NCI-H2081 treated with DMSO at 0.1 percent for 48 hours (cell line): Measurements from ENCODE around the gene RNF167.

Source experiments
- DNase-seq: peaks from one replicate; lab custom pipeline; 2025; lab: John Stamatoyannopoulos, UW

The RNF167 gene

GRCh38 chr17:4938688-4939545 lies 1.2 kb upstream of the RNF167 start:
- DNase-seq: no peak

- DNase-seq: no peak
Measured at GRCh38 chr17:4939546-4939795, 597 bp upstream of the RNF167 start.

GRCh38 chr17:4940555-4941318 lies 669 bp downstream of the RNF167 start:
- DNase-seq: no peak

GRCh38 chr17:4941319-4941610 lies 1.2 kb downstream of the RNF167 start:
- no peak for DNase-seq

GRCh38 chr17:4942760-4943508 lies 2.9 kb downstream of the RNF167 start:
- no peak for DNase-seq

- DNase-seq: no peak
Measured at GRCh38 chr17:4944163-4944553, 4.1 kb downstream of the RNF167 start.

- no peak for DNase-seq
Measured at GRCh38 chr17:4944554-4945175, 4.6 kb downstream of the RNF167 start.

- no peak for DNase-seq
Measured at GRCh38 chr17:4945176-4945943, 5.3 kb downstream of the RNF167 start.

- no peak for DNase-seq
Measured at GRCh38 chr17:4945944-4946280, 5.8 kb downstream of the RNF167 start.

- no peak for DNase-seq
Measured at GRCh38 chr17:4946312-4946976, 6.4 kb downstream of the RNF167 start.

GRCh38 chr17:4947010-4947410 lies 6.9 kb downstream of the RNF167 start:
- DNase-seq: no peak

- DNase-seq: no peak
Measured at GRCh38 chr17:4947411-4948165, 7.5 kb downstream of the RNF167 start.

GRCh38 chr17:4948166-4948930 lies 8.3 kb downstream of the RNF167 start, which contains the start of gene PFN1:
TSS of gene PFN1 (minus strand) at chr17:4948530. CDS start at chr17:4948394, 136 bp downstream.
- DNase-seq: peak; percentile 21

GRCh38 chr17:4948931-4949320 lies 8.9 kb downstream of the RNF167 start:
- peak; percentile 12 for DNase-seq

- no peak for DNase-seq
Measured at GRCh38 chr17:4949321-4950074, 9.4 kb downstream of the RNF167 start.

GRCh38 chr17:4950075-4950745 lies 10.1 kb downstream of the RNF167 start:
- no peak for DNase-seq

GRCh38 chr17:4950746-4951204 lies 10.7 kb downstream of the RNF167 start, which contains the start of gene ENO3:
TSS of gene ENO3 (plus strand) at chr17:4951119. CDS start at chr17:4951830, 711 bp downstream.
- no peak for DNase-seq

- DNase-seq: no peak
Measured at GRCh38 chr17:4951486-4951885, 11.4 kb downstream of the RNF167 start.
